ENCODE results near the gene THAP4.
A peak's percentile ranks its signal among the peaks of the same experiment; 100 is the strongest.

THAP4 gene, protein sequence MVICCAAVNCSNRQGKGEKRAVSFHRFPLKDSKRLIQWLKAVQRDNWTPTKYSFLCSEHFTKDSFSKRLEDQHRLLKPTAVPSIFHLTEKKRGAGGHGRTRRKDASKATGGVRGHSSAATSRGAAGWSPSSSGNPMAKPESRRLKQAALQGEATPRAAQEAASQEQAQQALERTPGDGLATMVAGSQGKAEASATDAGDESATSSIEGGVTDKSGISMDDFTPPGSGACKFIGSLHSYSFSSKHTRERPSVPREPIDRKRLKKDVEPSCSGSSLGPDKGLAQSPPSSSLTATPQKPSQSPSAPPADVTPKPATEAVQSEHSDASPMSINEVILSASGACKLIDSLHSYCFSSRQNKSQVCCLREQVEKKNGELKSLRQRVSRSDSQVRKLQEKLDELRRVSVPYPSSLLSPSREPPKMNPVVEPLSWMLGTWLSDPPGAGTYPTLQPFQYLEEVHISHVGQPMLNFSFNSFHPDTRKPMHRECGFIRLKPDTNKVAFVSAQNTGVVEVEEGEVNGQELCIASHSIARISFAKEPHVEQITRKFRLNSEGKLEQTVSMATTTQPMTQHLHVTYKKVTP

DNA sequence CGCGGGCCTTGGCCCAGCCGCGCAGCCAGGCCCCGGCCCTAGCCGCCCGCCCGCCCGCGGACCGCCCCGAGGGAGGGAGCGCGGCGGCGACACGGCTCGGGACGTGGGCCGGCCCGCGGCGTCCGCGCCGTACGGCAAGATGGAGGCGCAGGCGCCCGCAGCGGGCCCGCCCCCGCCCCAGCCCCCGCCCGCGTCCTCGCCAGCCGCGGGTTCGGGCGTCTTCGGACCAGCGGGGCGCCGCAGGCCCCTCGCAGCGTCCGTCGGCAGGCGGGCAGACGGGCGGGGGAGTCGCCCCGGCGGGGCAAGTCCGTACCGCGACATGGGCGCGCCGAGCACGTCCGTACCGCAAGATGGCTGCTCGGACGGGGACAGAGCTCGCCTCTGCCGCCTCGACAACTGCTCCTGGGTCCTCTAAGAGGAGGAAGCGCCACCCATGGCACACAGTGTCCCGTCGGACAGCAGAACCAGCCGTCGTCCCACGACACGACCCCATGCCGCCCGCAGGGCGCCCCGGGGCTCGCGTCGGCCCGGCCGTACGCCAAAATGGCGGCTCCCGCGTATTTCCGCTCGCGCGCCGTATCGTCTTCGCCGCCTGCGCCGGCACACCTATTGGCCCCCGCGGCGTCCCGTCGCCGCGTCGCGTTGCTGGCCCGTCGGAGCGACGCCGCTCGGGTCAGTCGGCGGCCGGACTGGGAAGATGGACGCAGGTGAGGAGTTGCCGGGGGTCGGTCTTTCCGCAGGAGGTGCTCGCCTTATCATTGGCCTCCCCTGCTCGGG lies at the start of gene THAP4, which contains the start of gene ATG4B:
TSS of gene THAP4 (minus strand) at position 141 of the 777 bp plus-strand sequence. CDS start 141 bp downstream, outside the sequence.
TSS of gene ATG4B (plus strand) at position 676 of the 777 bp plus-strand sequence. CDS start at position 698, 22 bp downstream.
- in situ Hi-C loops (cut with HindIII; ENCODE audit: low pct_ligation_motif_present, low sequenced_read_pairs) = no loop called here
- peak; percentile 64 for DNase-seq
- H3K27ac ChIP-seq = peak within 1 kb of the TSS; percentile 96
- H3K4me3 ChIP-seq (ENCODE audit: low read depth, low read length) = peak within 1 kb of the TSS; percentile 91
- peaks cover 25% of the 10 kb centered on the region for H3K36me3 ChIP-seq (replicated peaks)
- H3K27me3 ChIP-seq (replicated peaks) = no peaks in the 10 kb centered on the region
- TF ChIP-seq, protein P1, sequence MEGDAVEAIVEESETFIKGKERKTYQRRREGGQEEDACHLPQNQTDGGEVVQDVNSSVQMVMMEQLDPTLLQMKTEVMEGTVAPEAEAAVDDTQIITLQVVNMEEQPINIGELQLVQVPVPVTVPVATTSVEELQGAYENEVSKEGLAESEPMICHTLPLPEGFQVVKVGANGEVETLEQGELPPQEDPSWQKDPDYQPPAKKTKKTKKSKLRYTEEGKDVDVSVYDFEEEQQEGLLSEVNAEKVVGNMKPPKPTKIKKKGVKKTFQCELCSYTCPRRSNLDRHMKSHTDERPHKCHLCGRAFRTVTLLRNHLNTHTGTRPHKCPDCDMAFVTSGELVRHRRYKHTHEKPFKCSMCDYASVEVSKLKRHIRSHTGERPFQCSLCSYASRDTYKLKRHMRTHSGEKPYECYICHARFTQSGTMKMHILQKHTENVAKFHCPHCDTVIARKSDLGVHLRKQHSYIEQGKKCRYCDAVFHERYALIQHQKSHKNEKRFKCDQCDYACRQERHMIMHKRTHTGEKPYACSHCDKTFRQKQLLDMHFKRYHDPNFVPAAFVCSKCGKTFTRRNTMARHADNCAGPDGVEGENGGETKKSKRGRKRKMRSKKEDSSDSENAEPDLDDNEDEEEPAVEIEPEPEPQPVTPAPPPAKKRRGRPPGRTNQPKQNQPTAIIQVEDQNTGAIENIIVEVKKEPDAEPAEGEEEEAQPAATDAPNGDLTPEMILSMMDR (IDR thresholded peaks at IDR 0.05; ENCODE audit: low read depth, low read length, missing control alignments) = no peak

DNA sequence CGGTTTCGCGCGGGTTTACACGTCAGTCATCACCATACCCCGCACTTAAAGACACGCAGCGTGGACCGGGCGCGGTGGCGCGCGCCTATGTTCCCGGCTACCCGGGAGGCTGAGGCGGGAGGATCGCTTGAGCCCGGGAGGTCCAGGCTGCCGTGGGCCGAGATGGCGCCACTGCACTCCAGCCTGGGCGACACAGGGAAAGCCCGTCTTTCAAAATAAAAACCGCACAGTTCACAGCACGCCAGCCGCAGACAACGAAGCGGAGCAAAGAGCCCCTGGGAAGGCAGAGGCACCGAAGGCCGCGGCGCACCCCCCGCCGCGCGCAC lies 49.3 kb upstream of the THAP4 start:
- TF ChIP-seq, protein P1 (IDR thresholded peaks at IDR 0.05; ENCODE audit: low read depth, low read length, missing control alignments) = no peak
- peaks cover 12% of the 10 kb centered on the region for H3K36me3 ChIP-seq (replicated peaks)
- no peak for DNase-seq
- peak overlapping the region; percentile 59 for H3K27ac ChIP-seq
- H3K4me3 ChIP-seq (ENCODE audit: low read depth, low read length) = peak overlapping the region; percentile 82
- H3K27me3 ChIP-seq (replicated peaks) = no peaks in the 10 kb centered on the region
- in situ Hi-C loops (cut with HindIII; ENCODE audit: low pct_ligation_motif_present, low sequenced_read_pairs) = no loop called here

- TF ChIP-seq, protein P1 (IDR thresholded peaks at IDR 0.05; ENCODE audit: low read depth, low read length, missing control alignments) = no peak
- DNase-seq = peak; percentile 97
- Histone ChIP-seq H3K4me3 (ENCODE audit: low read depth, low read length) (no peak overlapping the region), H3K36me3 (replicated peaks) (peaks cover 23% of the 10 kb centered on the region), H3K27ac (peak overlapping the region; percentile 87), H3K27me3 (replicated peaks) (no peaks in the 10 kb centered on the region)
- in situ Hi-C loops (cut with HindIII; ENCODE audit: low pct_ligation_motif_present, low sequenced_read_pairs) = no loop called here
Measured at GRCh38 chr2:241680827-241681599, 44.1 kb upstream of the THAP4 start.

GRCh38 chr2:241680044-241680443 lies 43.1 kb upstream of the THAP4 start:
- peaks cover 26% of the 10 kb centered on the region for H3K36me3 ChIP-seq (replicated peaks)
- H3K27ac ChIP-seq = peak overlapping the region; percentile 87
- TF ChIP-seq, protein P1 (IDR thresholded peaks at IDR 0.05; ENCODE audit: low read depth, low read length, missing control alignments) = no peak
- no peaks in the 10 kb centered on the region for H3K27me3 ChIP-seq (replicated peaks)
- no peak overlapping the region for H3K4me3 ChIP-seq (ENCODE audit: low read depth, low read length)
- in situ Hi-C loops (cut with HindIII; ENCODE audit: low pct_ligation_motif_present, low sequenced_read_pairs) = no loop called here
- no peak for DNase-seq

DNA sequence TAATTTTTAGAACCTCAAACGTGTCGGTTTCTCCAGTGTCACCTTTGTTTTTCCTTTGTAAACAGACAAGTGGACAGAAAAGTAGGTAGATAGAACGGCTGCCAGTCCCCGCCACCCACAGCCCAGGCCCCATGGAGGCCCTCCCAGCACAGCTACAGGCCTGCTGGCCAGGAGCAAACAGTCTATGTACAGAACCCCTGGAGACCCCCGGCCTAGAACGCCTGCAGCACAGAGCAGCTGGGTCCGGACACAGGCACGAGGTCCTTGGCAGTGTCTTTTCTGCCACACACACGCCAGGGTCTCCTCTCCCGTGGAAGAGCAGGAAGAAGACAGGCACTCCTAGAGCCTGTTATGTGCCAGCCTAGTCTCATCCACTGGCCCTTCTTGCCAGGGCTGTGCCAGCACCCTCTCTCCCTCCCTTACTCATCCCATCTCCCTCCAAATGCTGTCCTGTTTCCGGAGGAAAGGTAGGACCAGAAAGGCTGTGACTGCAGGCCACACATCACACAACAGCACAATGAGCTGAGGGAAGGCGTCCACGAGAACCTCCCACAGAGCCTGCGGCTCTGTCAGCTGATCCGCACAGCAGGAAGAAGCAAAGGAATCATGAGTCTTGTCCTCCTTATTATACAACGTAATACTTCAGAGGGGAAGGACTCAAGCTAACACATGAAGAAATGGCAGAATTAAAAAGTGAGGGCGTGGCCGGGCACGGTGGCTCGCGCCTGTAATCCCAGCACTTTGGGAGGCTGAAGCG lies 42.0 kb upstream of the THAP4 start:
- no peak overlapping the region for H3K27ac ChIP-seq
- in situ Hi-C loops (cut with HindIII; ENCODE audit: low pct_ligation_motif_present, low sequenced_read_pairs) = no loop called here
- TF ChIP-seq, protein P1 (IDR thresholded peaks at IDR 0.05; ENCODE audit: low read depth, low read length, missing control alignments) = no peak
- H3K4me3 ChIP-seq (ENCODE audit: low read depth, low read length) = no peak overlapping the region
- DNase-seq = no peak
- no peaks in the 10 kb centered on the region for H3K27me3 ChIP-seq (replicated peaks)
- peaks cover 23% of the 10 kb centered on the region for H3K36me3 ChIP-seq (replicated peaks)
